ENCODE results near the gene KIF20B.
"Not testable (repeated sequence)": the region's sequence is repeated elsewhere in the genome, so short reads cannot be mapped to it uniquely, and the experiment has no call there.

The KIF20B gene

GRCh38 chr10:89693176-89693575 is 8.2 kb upstream of the KIF20B start:
- no peak for DNase-seq

DNA sequence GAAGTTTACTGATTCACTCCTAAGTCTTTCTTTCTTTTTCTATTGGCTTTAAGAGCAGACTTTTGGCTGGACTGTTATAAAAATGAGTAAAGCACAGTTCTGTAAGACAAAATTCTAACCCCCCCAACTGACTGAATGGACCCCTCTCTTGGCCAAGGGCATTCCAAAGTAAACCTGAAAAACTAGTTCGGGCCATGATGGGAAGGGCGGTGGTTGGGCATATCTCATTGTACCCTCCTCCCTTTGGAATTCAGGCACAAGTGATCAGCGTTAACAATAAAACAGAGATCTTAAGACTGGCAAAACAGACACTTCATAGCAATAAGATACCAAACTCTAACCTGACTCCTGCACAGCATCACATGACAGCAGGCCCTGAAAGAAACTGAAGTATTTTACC is 6.1 kb upstream of the KIF20B start:
- no peak for DNase-seq

GRCh38 chr10:89697946-89698345 is 3.4 kb upstream of the KIF20B start:
- no peak for DNase-seq

- DNase-seq, result no peak
Measured at GRCh38 chr10:89699581-89700064, 1.8 kb upstream of the KIF20B start.

- DNase-seq, result no peak
Measured at GRCh38 chr10:89700923-89701241, 508 bp upstream of the KIF20B start.

GRCh38 chr10:89702121-89702480 is 711 bp downstream of the KIF20B start:
- DNase-seq, result no peak

DNA sequence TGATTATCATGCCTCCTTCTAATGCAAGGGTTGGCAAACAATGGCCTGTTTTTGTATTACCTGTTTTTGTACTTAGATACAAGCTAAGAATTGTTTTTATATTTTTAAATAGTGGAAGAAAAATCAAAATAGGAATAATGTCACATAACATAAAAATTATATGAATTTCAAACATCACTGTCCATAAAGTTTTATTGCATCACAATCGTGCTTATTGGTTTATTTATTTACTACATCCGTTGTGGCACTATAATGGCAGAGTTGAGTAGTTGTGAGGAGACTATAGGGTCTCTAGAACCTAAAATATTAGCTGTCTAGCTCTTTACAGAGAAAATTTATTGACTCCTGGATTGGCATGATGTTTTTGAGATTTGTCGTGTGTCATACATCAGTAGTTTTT is 4.1 kb downstream of the KIF20B start:
- DNase-seq, result no peak

DNA sequence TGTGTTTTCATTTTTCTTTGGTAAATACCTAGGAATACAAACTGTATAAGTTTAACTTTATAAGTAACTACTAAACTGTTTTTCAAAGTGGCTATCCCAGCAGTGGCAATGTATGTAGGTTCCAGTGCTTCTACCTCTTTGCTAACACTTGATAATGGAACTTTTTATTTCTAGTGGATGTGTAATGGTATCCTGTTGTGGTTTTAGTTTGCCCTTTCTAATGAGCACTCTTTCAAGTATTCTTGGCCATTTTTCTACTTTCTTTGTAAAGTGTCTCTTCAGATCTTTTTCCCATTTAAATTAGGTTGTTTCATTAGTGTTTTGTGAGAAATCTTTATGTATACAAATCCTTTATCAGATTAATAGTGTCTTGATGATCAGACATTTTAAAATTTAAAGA is 4.6 kb downstream of the KIF20B start:
- DNase-seq, result no peak

GRCh38 chr10:89707372-89707771 is 6.0 kb downstream of the KIF20B start:
- no peak for DNase-seq

DNA sequence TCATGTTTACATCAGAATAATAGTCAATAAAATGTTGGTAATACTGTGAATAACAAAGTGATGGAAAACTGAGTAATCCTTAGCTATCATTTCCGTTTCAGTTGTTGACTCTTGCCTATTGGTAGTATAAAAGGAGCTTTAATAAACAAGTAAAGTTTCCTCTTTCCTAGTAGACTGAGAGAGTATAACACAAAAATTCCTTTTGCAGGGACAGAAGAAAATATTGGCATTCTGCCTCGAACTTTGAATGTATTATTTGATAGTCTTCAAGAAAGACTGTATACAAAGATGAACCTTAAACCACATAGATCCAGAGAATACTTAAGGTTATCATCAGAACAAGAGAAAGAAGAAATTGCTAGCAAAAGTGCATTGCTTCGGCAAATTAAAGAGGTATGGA is 9.4 kb downstream of the KIF20B start:
- DNase-seq, result no peak

DNA sequence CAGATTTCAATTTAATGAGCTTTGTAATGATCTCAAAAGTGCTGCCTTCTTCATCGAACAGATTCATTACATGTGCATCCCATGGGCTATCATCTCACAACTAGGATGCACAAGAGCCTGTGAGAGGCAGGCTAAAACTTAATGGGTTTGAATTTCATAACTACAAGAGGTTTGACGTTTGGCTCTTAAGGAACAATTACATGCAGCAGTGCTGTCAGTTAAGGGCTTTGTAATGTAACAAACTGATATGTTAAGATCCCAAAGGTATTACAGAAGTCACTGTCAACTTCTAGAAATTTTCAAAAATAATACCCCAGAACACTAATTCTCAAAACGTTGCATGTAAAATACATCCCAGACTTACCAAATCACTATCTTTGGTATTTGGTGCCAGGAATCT is 33.2 kb downstream of the KIF20B start:
- no peak for DNase-seq

DNA sequence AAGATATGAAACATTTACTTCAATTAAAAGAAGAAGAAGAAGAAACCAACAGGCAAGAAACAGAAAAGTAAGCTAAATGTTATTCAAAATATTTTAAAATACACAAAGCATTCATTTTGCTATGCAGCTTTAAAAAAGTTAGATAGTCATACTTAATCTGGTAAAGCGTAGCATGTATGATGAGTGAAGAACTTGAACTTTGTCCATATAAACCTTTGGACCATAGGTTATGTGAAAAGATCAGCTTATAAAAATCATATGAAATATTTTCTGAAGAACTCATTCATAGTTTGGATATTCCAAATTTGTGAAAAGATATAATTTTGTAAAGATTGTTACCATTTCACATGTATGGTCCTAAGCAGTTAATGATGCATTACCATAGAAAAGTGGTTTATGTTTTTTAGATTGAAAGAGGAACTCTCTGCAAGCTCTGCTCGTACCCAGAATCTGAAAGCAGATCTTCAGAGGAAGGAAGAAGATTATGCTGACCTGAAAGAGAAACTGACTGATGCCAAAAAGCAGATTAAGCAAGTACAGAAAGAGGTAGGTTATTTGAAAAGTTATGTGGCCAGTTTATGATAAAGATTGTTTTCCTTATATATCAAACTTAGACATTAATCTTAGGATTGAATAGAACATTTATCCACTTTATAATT is 37.3 kb downstream of the KIF20B start:
- DNase-seq, result no peak

- no peak for DNase-seq
Measured at GRCh38 chr10:89741126-89741762, 39.9 kb downstream of the KIF20B start.

DNA sequence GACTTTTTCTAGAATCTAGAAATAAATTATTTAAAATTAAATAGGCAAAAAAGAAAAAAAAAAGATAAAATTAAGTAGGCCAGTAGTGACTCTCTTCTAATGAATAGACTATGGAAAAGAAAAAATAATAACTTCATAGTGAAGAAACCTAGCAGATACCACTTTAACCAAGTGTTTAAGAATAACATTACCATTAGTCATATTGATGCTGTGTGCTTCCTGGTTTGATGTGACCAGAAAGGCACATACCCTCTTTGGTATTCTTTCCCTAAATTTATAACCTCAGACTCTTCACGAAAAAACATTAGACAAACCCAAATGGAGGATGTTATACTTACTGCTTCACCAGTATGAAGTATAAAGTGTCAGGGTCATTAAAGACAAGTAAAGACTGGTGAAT is 42.6 kb downstream of the KIF20B start:
- DNase-seq, result peak; percentile 16

DNA sequence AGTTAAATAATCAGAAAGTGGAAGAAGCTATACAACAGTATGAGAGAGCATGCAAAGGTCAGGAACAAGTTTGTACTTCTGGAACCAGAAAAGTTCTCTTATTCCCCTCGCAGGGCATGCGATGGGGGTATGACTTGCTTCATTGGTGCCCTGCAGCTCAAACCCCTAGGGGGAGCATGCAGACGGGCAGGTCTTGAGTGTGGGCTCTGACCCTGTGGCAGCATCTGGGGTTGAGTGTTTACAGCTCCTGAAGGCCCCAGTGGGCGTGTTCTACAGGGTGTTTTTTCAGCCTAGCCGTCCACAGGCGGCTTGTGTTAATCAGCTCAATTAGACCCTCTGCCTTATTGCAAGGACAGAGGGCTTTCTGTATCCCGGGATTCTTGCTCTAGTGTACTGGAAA is 44.5 kb downstream of the KIF20B start:
- DNase-seq, result no peak

- DNase-seq, result no peak
Measured at GRCh38 chr10:89750441-89750840, 49.1 kb downstream of the KIF20B start.

DNA sequence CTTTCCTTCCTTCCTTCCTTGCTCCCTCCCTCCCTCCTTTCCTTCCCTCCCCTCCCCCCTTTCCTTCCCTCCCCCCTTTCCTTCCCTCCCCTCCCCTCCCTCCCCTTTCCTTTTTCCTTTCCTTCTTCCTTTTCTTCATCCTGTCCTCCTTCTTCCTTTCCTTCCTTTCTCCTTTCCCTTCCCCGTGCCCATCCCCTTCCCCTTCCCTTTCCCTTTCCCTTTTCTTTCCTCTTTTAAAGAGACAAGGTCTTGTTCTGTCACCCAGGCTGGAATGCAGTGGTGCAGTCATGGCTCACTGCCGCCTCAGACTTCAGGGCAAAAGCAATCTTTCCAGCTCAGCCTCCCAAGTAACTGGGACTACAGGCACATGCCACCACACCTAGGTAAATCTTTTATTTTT is 54.0 kb downstream of the KIF20B start:
- no peak for DNase-seq

DNA sequence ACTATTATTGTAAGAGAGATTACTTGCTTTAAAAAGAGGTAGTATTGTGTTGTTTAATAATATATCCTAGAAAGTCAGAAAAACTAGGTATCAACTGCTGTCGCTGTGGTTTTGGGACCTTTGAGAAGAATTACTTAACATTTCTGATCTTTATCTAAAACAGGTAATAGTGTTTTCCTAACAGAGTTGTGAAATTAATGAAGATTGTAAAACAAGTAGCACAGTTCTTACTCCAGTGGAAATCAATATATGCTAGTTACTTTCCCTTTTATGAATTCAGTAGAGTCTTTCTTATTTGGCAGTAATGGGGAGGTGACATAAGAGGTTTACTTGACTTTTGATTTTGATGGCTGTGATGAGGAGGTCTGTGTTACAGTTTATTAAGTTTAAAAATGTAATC is 58.1 kb downstream of the KIF20B start:
- DNase-seq, result no peak

DNA sequence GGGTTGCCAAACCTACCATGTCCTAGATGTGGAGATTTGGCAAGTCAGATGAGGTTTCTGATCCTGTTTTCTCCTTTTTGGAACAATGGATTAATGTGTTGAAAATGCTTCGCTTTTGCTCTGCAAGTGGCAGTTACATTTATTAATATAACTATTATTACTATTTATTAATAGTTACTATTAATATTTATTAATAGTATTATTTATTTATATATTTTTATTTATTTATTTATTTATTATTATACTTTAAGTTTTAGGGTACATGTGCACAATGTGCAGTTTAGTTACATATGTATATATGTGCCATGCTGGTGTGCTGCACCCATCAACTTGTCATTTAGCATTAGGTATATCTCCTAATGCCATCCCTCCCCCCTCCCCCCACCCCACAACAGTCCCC is 62.3 kb downstream of the KIF20B start:
- not testable (repeated sequence) for DNase-seq

- DNase-seq, result no peak
Measured at GRCh38 chr10:89771684-89772083, 70.3 kb downstream of the KIF20B start.

- DNase-seq, result peak; percentile 9
Measured at GRCh38 chr10:89773081-89773480, 71.7 kb downstream of the KIF20B start.

DNA sequence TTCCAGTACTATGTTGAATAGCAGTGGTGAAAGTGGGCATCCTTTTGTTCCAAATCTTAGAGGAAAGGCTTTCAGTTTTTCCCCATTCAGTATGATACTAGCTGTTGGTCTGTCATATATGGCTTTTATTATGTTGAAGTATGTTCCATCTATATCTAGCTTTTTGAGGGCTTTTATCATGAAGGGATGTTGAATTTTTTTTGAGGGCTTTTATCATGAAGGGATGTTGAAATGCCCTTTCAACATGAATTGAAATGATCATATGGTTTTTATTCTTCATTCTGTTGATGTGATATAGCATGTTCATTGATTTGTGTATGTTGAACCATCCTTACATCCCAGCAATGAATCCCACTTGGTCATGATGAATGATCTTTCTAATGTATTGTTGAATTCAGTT is 75.3 kb downstream of the KIF20B start:
- no peak for DNase-seq

DNA sequence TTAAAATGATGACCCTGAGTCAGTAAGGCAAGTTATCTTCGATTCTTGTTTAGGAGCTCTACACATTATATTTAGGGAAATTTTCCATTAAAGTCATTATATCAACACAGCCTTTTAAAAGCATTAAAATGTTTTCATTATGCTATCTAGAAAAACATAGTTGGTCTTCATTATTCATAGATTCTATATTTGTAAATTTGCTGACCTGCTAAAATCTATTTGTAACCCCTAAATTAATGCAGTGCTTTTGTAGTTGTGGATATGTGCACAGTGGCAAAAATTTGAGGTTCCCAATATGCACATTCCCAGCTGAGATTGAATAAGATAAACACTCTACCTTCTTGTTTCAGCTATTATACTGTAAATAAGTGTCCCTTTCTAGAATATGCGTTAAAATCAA is 81.1 kb downstream of the KIF20B start:
- no peak for DNase-seq

- no peak for DNase-seq
Measured at GRCh38 chr10:89783406-89783805, 82.0 kb downstream of the KIF20B start.

- no peak for DNase-seq
Measured at GRCh38 chr10:89785095-89785494, 83.7 kb downstream of the KIF20B start.
